Panc1 (cell line): ENCODE data around the gene TSHZ2. TPM values are rescaled to one million over a fixed set of nuclear protein-coding genes. Genes with fewer than 3 reads are reported as not detected.

Source experiments
- ATAC-seq: fragments of 200-7000 bp; cut with Tn5 transposase; 2 replicates; pipeline ENCODE4 v1.9.1; 2020; ENCODE audit warnings: mild to moderate bottlenecking, moderate library complexity
- BruUV-seq: library from RNA; stranded (reverse); fragments of 400-500 nt; replicated peaks from 2 replicates; lab custom pipeline; 2021; lab: Mats Ljungman, UMichigan
- CTCF ChIA-PET: fragments of 300-600 bp; sonication (Branson Sonifier 250); formaldehyde crosslinking; loops from one replicate; lab custom pipeline; 2022; ENCODE audit warnings: antibody characterized with exemption; lab: Charles Lee
- POLR2A ChIA-PET: fragments of 300-600 bp; sonication (Branson Sonifier 250); formaldehyde crosslinking; loops from one replicate; lab custom pipeline; 2022; ENCODE audit warnings: antibody characterized with exemption; lab: Charles Lee
- DNase-seq: peaks from one replicate; pipeline ENCODE4 v3.0.0-alpha.2; 2010; ENCODE audit warnings: low read depth, low spot score
- H3K27ac ChIP-seq: 2 replicates; pipeline ENCODE4 v1.5.1; 2011; ENCODE audit warnings: mild to moderate bottlenecking, low read length, inconsistent platforms
- H3K27me3 ChIP-seq: fragments of 200-500 bp; sonication (Bioruptor generic); 2 replicates; pipeline ENCODE4 v1.6.0; 2014; ENCODE audit warnings: low read length, inconsistent platforms; ENCODE audit not compliant: control insufficient read depth, insufficient read depth
- H3K36me3 ChIP-seq: fragments of 200-500 bp; sonication (Bioruptor generic); 2 replicates; pipeline ENCODE4 v1.5.1; 2014; ENCODE audit warnings: inconsistent platforms, mild to moderate bottlenecking, low read length, moderate library complexity; ENCODE audit not compliant: control insufficient read depth, insufficient read depth
- H3K4me1 ChIP-seq: 2 replicates; pipeline ENCODE4 v1.5.1; 2011; ENCODE audit warnings: inconsistent platforms, mild to moderate bottlenecking, low read length, moderate library complexity; ENCODE audit not compliant: control insufficient read depth, insufficient read depth
- H3K4me3 ChIP-seq, 2 experiments: 2 replicates each; pipeline ENCODE4 v1.5.1; 2011 to 2012; ENCODE audit warnings: low read depth in 2 of 2, low read length in 2 of 2, mild to moderate bottlenecking in 2 of 2, inconsistent platforms in 1 of 2, moderate library complexity in 1 of 2
- H3K9me3 ChIP-seq: fragments of 200-500 bp; sonication (Bioruptor generic); 2 replicates; pipeline ENCODE4 v1.5.1; 2014; ENCODE audit warnings: low read depth, mild to moderate bottlenecking, inconsistent platforms, low read length, moderate library complexity; ENCODE audit not compliant: control insufficient read depth, insufficient read depth
- POLR2AphosphoS5 ChIP-seq: IDR thresholded peaks from 2 replicates; pipeline ENCODE4 v1.6.1; 2012; ENCODE audit warnings: mild to moderate bottlenecking, low read depth, low read length, moderate library complexity
- SIN3A ChIP-seq: IDR thresholded peaks from 2 replicates; pipeline ENCODE4 v1.6.1; 2012; ENCODE audit warnings: low read depth, mild to moderate bottlenecking, low read length, moderate library complexity, borderline replicate concordance; ENCODE audit not compliant: insufficient read depth
- TCF7L2 ChIP-seq: IDR thresholded peaks from 2 replicates; pipeline ENCODE4 v1.6.1; 2011; ENCODE audit warnings: mild to moderate bottlenecking, low read depth, low read length, inconsistent platforms
- in situ Hi-C: cut with HindIII; loops from 2 replicates; pipeline ENCODE4 v1.10.0; 2016; ENCODE audit warnings: low sequenced_read_pairs, low pct_unique_long_range_greater_than_20kb
- intact Hi-C: fragments of 100-400 bp; cut with micrococcal nuclease; formaldehyde crosslinking; loops from one replicate; pipeline ENCODE4 v1.10.0; 2022; ENCODE audit not compliant: unreplicated experiment
- total RNA-seq: library from RNA; stranded (reverse); gene quantifications from one replicate; pipeline ENCODE4 v1.2.1, GENCODE V29; 2021; ENCODE audit not compliant: unreplicated experiment
- TF ChIP-seq, protein P1 (sequence below): fragments of 450-650 bp; IDR thresholded peaks from 2 replicates; pipeline ENCODE4 v1.5.1; 2017; ENCODE audit warnings: mild to moderate bottlenecking
- TF ChIP-seq, protein P2 (sequence below), 2 experiments: IDR thresholded peaks; 2 replicates each; pipeline ENCODE4 v1.6.1; 2011 to 2012; ENCODE audit warnings: low read depth in 2 of 2, control low read depth in 1 of 2, low read length in 1 of 2, mild to moderate bottlenecking in 1 of 2, moderate library complexity in 1 of 2; ENCODE audit not compliant: insufficient read depth in 1 of 2

Gene TSHZ2
- total RNA-seq, 1 experiment from 2014 or later: 0.36 TPM

DNA sequence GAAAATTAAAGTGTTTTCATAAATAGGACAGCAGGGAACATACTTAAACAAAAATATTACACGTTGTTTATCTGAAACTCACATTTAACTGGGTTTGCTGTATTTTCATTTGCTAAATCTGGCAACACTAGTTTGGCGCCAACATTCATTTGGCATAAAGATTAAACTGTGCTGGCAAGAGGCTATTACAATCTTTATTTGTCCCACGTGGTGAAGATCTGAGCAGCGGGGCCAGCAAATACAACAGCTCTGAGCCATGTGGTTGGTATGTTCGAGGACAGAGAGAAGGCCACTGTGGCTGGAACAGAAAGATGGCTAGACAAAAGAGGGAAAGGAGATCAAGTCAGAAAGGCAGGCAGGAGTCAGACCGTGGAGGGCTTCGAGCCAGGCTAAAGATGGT lies 387.3 kb downstream of the TSHZ2 start:
- Histone ChIP-seq H3K9me3 (no peaks in the 10 kb centered on the region), H3K27ac (no peak overlapping the region), H3K27me3 (no peaks in the 10 kb centered on the region), H3K36me3 (no peaks in the 10 kb centered on the region), H3K4me1 (no peaks in the 10 kb centered on the region), H3K4me3 (no peak overlapping the region)
- no TSS peak for BruUV-seq
- ATAC-seq: no peak
- intact Hi-C loops (no loop called here), in situ Hi-C loops (no loop called here)
- ChIA-PET CTCF (no interaction called here), POLR2A (no interaction called here)
- TF ChIP-seq, protein P1, sequence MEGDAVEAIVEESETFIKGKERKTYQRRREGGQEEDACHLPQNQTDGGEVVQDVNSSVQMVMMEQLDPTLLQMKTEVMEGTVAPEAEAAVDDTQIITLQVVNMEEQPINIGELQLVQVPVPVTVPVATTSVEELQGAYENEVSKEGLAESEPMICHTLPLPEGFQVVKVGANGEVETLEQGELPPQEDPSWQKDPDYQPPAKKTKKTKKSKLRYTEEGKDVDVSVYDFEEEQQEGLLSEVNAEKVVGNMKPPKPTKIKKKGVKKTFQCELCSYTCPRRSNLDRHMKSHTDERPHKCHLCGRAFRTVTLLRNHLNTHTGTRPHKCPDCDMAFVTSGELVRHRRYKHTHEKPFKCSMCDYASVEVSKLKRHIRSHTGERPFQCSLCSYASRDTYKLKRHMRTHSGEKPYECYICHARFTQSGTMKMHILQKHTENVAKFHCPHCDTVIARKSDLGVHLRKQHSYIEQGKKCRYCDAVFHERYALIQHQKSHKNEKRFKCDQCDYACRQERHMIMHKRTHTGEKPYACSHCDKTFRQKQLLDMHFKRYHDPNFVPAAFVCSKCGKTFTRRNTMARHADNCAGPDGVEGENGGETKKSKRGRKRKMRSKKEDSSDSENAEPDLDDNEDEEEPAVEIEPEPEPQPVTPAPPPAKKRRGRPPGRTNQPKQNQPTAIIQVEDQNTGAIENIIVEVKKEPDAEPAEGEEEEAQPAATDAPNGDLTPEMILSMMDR: no peak
- TF ChIP-seq SIN3A (no peak), POLR2AphosphoS5 (no peak), TCF7L2 (no peak)
- TF ChIP-seq, protein P2, sequence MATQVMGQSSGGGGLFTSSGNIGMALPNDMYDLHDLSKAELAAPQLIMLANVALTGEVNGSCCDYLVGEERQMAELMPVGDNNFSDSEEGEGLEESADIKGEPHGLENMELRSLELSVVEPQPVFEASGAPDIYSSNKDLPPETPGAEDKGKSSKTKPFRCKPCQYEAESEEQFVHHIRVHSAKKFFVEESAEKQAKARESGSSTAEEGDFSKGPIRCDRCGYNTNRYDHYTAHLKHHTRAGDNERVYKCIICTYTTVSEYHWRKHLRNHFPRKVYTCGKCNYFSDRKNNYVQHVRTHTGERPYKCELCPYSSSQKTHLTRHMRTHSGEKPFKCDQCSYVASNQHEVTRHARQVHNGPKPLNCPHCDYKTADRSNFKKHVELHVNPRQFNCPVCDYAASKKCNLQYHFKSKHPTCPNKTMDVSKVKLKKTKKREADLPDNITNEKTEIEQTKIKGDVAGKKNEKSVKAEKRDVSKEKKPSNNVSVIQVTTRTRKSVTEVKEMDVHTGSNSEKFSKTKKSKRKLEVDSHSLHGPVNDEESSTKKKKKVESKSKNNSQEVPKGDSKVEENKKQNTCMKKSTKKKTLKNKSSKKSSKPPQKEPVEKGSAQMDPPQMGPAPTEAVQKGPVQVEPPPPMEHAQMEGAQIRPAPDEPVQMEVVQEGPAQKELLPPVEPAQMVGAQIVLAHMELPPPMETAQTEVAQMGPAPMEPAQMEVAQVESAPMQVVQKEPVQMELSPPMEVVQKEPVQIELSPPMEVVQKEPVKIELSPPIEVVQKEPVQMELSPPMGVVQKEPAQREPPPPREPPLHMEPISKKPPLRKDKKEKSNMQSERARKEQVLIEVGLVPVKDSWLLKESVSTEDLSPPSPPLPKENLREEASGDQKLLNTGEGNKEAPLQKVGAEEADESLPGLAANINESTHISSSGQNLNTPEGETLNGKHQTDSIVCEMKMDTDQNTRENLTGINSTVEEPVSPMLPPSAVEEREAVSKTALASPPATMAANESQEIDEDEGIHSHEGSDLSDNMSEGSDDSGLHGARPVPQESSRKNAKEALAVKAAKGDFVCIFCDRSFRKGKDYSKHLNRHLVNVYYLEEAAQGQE (IDR thresholded peaks at IDR 0.05; ENCODE audit: insufficient read depth in 1 of 2, low read depth in 2 of 2, low read length in 1 of 2): no peak
- no peak for DNase-seq

DNA sequence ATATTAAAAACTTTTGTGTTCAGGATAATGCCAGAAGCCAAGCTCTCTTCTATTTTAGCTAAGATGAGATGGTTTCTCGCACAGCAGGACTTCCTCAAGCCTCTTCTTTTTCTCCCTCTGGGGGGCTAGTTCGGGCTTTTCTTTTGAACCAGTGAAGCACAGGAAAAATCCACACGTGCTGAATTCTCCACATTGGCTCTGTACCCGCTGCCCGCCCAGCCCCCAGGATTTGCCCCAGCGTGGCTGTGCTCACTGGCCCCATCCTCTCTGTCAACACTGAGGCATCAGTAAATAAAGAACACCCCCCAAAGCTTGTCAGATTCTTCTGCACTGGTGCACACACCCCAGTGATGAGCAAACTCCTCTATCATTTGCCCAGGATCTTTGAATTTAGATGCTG lies 388.7 kb downstream of the TSHZ2 start:
- POLR2A ChIA-PET: no interaction called here
- Histone ChIP-seq H3K4me1 (no peaks in the 10 kb centered on the region), H3K27me3 (no peaks in the 10 kb centered on the region), H3K9me3 (no peaks in the 10 kb centered on the region), H3K27ac (no peak overlapping the region), H3K4me3 (no peak overlapping the region), H3K36me3 (no peaks in the 10 kb centered on the region)
- intact Hi-C loops: no loop called here
- CTCF ChIA-PET: no interaction called here
- ATAC-seq: no peak
- no TSS peak for BruUV-seq
- in situ Hi-C loops: no loop called here
- TF ChIP-seq, protein P2 (IDR thresholded peaks at IDR 0.05; ENCODE audit: insufficient read depth in 1 of 2, low read depth in 2 of 2, low read length in 1 of 2): no peak
- no peak for TF ChIP-seq POLR2AphosphoS5
- TF ChIP-seq, protein P1: no peak
- TF ChIP-seq TCF7L2: no peak
- no peak for TF ChIP-seq SIN3A
- DNase-seq: no peak
